CD14-positive monocyte (primary cell): Measurements from ENCODE around the gene PARK7. TPM values are rescaled to one million over a fixed set of nuclear protein-coding genes. Genes with fewer than 3 reads are reported as not detected.
A peak's percentile ranks its signal among the peaks of the same experiment; 100 is the strongest.

Experiments used
- DNase-seq, 3 donors: peaks; one replicate each; pipeline ENCODE4 v3.0.0-alpha.2; 2011 to 2022
- H2AFZ ChIP-seq: 2 replicates; pipeline ENCODE4 v1.6.0; 2012; ENCODE audit warnings: mild to moderate bottlenecking, low read depth, low read length, inconsistent platforms; ENCODE audit not compliant: insufficient read depth, poor library complexity, severe bottlenecking
- H3K27ac ChIP-seq, 2 donors: 1 replicate in 1 of 2; 2 replicates in 1 of 2; pipeline ENCODE4 v1.5.1; 2012 to 2013; ENCODE audit warnings: low read length in 2 of 2, control low read depth in 1 of 2, inconsistent platforms in 1 of 2, low read depth in 1 of 2, mild to moderate bottlenecking in 1 of 2
- H3K27me3 ChIP-seq, 2 donors: one replicate each; pipeline versions ENCODE4 v1.6.0 to v1.6.1; 2011 to 2013; ENCODE audit warnings: low read length in 2 of 2; ENCODE audit not compliant: control insufficient read depth in 2 of 2, insufficient read depth in 2 of 2
- H3K36me3 ChIP-seq, 2 donors: replicated peaks in 1 of 2; 1 replicate in 1 of 2; 2 replicates in 1 of 2; pipeline versions ENCODE4 v1.5.1 to v1.6.1; 2012 to 2013; ENCODE audit warnings: low read length in 2 of 2, control low read depth in 1 of 2, inconsistent platforms in 1 of 2, mild to moderate bottlenecking in 1 of 2; ENCODE audit not compliant: insufficient read depth in 2 of 2, control insufficient read depth in 1 of 2
- H3K4me1 ChIP-seq, 2 donors: 1 replicate in 1 of 2; 2 replicates in 1 of 2; pipeline versions ENCODE4 v1.5.1 to v1.6.1; 2012 to 2013; ENCODE audit warnings: low read length in 2 of 2, control low read depth in 1 of 2, inconsistent platforms in 1 of 2, mild to moderate bottlenecking in 1 of 2, moderate library complexity in 1 of 2; ENCODE audit not compliant: insufficient read depth in 2 of 2, control insufficient read depth in 1 of 2
- H3K4me2 ChIP-seq: replicated peaks from 2 replicates; pipeline ENCODE3; 2012; ENCODE audit warnings: low read length, moderate library complexity, mild to moderate bottlenecking; ENCODE audit not compliant: poor library complexity, severe bottlenecking; ENCODE audit errors: extremely low read depth
- H3K4me3 ChIP-seq, 3 experiments: fragments of 200-600 bp in 1 of 3; sonication (generic) in 1 of 3; replicated peaks in 1 of 3; 1 replicate in 2 of 3; 2 replicates in 1 of 3; pipeline ENCODE4 v1.5.1; 2011 to 2013; ENCODE audit warnings: low read length in 3 of 3, mild to moderate bottlenecking in 3 of 3, control low read depth in 2 of 3, low read depth in 2 of 3, inconsistent platforms in 1 of 3, moderate library complexity in 1 of 3
- H3K79me2 ChIP-seq: 2 replicates; pipeline ENCODE4 v1.6.0; 2012; ENCODE audit warnings: mild to moderate bottlenecking, control low read depth, inconsistent platforms, low read length, moderate library complexity; ENCODE audit not compliant: insufficient read depth
- H3K9ac ChIP-seq: 2 replicates; pipeline ENCODE4 v1.6.0; 2017; ENCODE audit warnings: low read length, mild to moderate bottlenecking; ENCODE audit not compliant: insufficient read depth, poor library complexity, severe bottlenecking
- H3K9me3 ChIP-seq, 2 donors: replicated peaks in 1 of 2; 1 replicate in 1 of 2; 2 replicates in 1 of 2; pipeline versions ENCODE4 v1.5.1 to v1.6.1; 2012 to 2013; ENCODE audit warnings: low read length in 2 of 2, control low read depth in 1 of 2; ENCODE audit not compliant: control insufficient read depth in 1 of 2, insufficient read depth in 1 of 2
- H4K20me1 ChIP-seq: 2 replicates; pipeline ENCODE4 v1.6.0; 2012; ENCODE audit warnings: mild to moderate bottlenecking, low read length, control low read depth, moderate library complexity; ENCODE audit not compliant: insufficient read depth
- H3K27ac Mint-ChIP-seq, 7 donors: one replicate each; pipeline ENCODE4 v1.8.0; 2020; ENCODE audit warnings: mild to moderate bottlenecking in 7 of 7, mixed read lengths in 7 of 7, moderate library complexity in 6 of 7, inconsistent platforms in 2 of 7
- H3K27me3 Mint-ChIP-seq, 3 donors: one replicate each; pipeline ENCODE4 v1.8.0; 2021 to 2022; ENCODE audit warnings: low read depth in 3 of 3, mild to moderate bottlenecking in 3 of 3, mixed read lengths in 3 of 3, moderate library complexity in 3 of 3, inconsistent platforms in 1 of 3
- H3K36me3 Mint-ChIP-seq, 2 donors: one replicate each; pipeline ENCODE4 v1.8.0; 2020; ENCODE audit warnings: mixed read lengths in 2 of 2, inconsistent platforms in 1 of 2, mild to moderate bottlenecking in 1 of 2
- H3K4me1 Mint-ChIP-seq: one replicate; pipeline ENCODE4 v1.8.0; 2020; ENCODE audit warnings: mild to moderate bottlenecking, mixed read lengths
- H3K4me3 Mint-ChIP-seq, 2 donors: one replicate each; pipeline ENCODE4 v1.8.0; 2020; ENCODE audit warnings: mild to moderate bottlenecking in 2 of 2, mixed read lengths in 2 of 2, moderate library complexity in 1 of 2
- H3K9me3 Mint-ChIP-seq, 7 donors: one replicate each; pipeline ENCODE4 v1.8.0; 2020 to 2022; ENCODE audit warnings: mixed read lengths in 7 of 7, mild to moderate bottlenecking in 6 of 7, moderate library complexity in 6 of 7, inconsistent platforms in 2 of 7
- WGBS: methylation state at CpG from one replicate; pipeline ENCODE4 v1.1.5; 2013; ENCODE audit warnings: missing lambda C conversion rate; ENCODE audit not compliant: insufficient coverage; 5-methylcytosine and 5-hydroxymethylcytosine counted together
- intact Hi-C, 2 donors: fragments of 100-400 bp; cut with micrococcal nuclease; formaldehyde crosslinking; loops; one replicate each; pipeline versions ENCODE4 v1.15.0 to v1.15.1; 2023
- polyA plus RNA-seq, 3 donors: library from polyadenylated mRNA; depleted of rRNA in 1 of 3; unstranded in 2 of 3; stranded (reverse) in 1 of 3; fragments of 300-500 nt in 2 of 3; fragments of >200 nt in 1 of 3; fragmentation: Illumina TruSeq in 2 of 3; gene quantifications; 1 replicate in 2 of 3; 2 replicates in 1 of 3; pipeline ENCODE4 v1.2.3, GENCODE V29; 2012 to 2021
- TF ChIP-seq, protein P1 (sequence below): fragments of 200-600 bp; IDR thresholded peaks from one replicate; pipeline ENCODE4 v1.8.0; 2022; ENCODE audit warnings: antibody characterized with exemption, mild to moderate bottlenecking

Gene PARK7
- polyA plus RNA-seq, 3 donors, result 116 to 391 (median 353) TPM

DNA sequence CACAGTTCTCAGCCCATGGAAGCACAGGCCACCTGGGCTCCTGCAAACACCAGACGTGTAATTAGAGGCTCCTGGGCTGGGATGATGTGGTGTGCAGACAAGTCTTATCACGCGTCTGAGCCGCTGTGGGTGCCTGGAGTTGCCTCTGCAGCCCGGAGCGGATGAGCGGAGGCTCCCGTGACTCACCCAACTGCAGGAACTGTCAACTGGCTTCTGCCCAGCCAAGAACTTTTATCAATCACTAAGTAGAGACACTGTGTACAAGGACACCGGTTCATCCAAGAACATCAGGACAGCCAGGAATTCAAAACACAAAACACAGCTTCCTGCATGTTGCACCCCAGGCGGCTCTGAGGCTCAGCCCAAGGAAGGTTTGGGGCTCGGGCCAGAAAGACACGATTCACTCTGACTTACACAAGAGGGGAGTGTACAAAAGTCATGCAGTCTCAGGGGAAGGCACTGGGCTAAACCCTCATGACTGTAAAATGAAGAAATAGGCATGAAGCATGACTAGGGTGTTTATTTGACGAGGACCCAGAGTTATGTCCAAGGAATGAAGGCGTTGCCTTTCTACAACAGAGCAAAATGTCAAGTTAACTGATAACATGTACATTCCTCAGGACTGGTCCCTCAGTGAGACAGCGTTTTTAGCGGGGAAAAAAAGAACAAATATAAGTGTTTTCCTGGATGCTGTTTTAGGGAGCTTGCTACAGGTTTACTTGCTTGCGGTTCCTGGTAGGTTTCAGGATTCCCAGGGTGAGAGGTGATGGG, 43.5 kb downstream of the PARK7 start:
- Histone ChIP-seq H3K4me1 (peaks cover 17 to 21% of the 10 kb centered on the region in 2 donors), H3K4me2 (peak overlapping the region; percentile 56), H3K9me3 (no peaks in the 10 kb centered on the region), H3K36me3 (no peaks in the 10 kb centered on the region), H4K20me1 (no peaks in the 10 kb centered on the region), H3K9ac (peak overlapping the region; percentile 22), H3K79me2 (no peaks in the 10 kb centered on the region), H2AFZ (peak overlapping the region; percentile 22), H3K27ac (peak overlapping the region; percentile 36 to 77), H3K27me3 (no peaks in the 10 kb centered on the region), H3K4me3 (no peak overlapping the region)
- WGBS, result 46% methylated on average over 11 of the region's 17 CpGs
- intact Hi-C loops, result no loop called here
- H3K4me1 Mint-ChIP-seq, result peaks cover 24% of the 10 kb centered on the region
- peaks cover 0 to 9% (median 0%) of the 10 kb centered on the region in 3 donors for H3K27me3 Mint-ChIP-seq
- H3K27ac Mint-ChIP-seq, result peak overlapping the region; percentile 50 to 91 (median 87)
- peak; percentile 65 to 77 (median 66) for DNase-seq
- peaks cover 6 to 7% of the 10 kb centered on the region in 2 donors for H3K36me3 Mint-ChIP-seq
- no peaks in the 10 kb centered on the region for H3K9me3 Mint-ChIP-seq
- TF ChIP-seq, protein P1, sequence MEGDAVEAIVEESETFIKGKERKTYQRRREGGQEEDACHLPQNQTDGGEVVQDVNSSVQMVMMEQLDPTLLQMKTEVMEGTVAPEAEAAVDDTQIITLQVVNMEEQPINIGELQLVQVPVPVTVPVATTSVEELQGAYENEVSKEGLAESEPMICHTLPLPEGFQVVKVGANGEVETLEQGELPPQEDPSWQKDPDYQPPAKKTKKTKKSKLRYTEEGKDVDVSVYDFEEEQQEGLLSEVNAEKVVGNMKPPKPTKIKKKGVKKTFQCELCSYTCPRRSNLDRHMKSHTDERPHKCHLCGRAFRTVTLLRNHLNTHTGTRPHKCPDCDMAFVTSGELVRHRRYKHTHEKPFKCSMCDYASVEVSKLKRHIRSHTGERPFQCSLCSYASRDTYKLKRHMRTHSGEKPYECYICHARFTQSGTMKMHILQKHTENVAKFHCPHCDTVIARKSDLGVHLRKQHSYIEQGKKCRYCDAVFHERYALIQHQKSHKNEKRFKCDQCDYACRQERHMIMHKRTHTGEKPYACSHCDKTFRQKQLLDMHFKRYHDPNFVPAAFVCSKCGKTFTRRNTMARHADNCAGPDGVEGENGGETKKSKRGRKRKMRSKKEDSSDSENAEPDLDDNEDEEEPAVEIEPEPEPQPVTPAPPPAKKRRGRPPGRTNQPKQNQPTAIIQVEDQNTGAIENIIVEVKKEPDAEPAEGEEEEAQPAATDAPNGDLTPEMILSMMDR, result no peak
- H3K4me3 Mint-ChIP-seq, result peak overlapping the region; percentile 1 to 61

DNA sequence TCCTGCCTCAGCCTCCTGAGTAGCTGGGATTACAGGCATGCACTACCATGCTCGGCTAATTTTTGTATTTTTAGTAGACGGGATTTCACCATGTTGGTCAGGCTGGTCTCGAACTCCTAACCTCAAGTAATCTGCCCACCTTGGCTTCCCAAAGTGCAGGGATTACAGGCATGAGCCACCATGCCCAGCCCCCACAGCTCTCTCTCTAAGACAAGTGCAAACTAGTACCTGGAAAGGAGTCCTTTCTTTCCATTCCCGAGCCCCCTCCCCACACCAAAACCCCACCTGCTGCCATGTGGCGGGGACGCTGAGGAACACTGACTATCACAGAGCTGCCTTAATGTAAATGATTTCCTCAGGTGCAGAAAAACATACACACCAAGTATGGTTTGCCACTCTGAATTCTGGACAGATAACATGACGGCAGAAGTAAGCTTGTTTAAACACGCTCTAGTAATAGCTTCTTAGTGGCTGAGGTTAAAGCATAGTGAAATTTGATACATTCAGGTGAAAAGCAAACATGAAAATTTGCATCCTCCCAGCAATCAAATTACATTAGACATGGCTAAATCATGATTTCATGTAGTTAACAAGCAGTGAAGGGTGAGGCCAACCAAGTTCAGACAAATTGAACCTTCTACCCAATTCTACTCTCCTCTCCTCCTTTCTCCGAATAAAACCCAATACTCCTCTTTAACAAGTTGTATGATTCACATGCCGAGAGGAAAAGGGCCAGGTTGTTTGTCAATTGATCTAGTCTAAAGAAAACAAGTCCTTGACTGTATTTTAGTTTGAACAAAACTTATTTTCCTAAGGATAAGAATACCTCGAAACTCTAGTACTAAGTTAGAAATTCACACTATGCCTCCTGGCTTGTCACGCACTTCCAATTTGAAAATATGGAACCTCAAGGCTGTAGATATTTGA, 44.8 kb downstream of the PARK7 start:
- H3K36me3 ChIP-seq, result no peaks in the 10 kb centered on the region
- 92% methylated on average over 3 of the region's 12 CpGs for WGBS
- H3K27me3 ChIP-seq, result no peaks in the 10 kb centered on the region
- no peaks in the 10 kb centered on the region for H3K9me3 Mint-ChIP-seq
- peaks cover 24% of the 10 kb centered on the region for H3K4me1 Mint-ChIP-seq
- no peaks in the 10 kb centered on the region for H3K79me2 ChIP-seq
- DNase-seq, result no peak
- no peaks in the 10 kb centered on the region for H3K9me3 ChIP-seq
- intact Hi-C loops, result no loop called here
- no peak overlapping the region for H3K9ac ChIP-seq
- H2AFZ ChIP-seq, result no peak overlapping the region
- H3K27ac Mint-ChIP-seq, result peak overlapping the region in 6 of 7 donors; percentile 13 to 88 (median 74)
- no peak overlapping the region for H3K4me2 ChIP-seq
- peaks cover 0 to 9% (median 0%) of the 10 kb centered on the region in 3 donors for H3K27me3 Mint-ChIP-seq
- H3K4me1 ChIP-seq, result peaks cover 17 to 21% of the 10 kb centered on the region in 2 donors
- no peak overlapping the region for H3K27ac ChIP-seq
- H3K4me3 Mint-ChIP-seq, result no peak overlapping the region
- peaks cover 3 to 7% of the 10 kb centered on the region in 2 donors for H3K36me3 Mint-ChIP-seq
- H4K20me1 ChIP-seq, result no peaks in the 10 kb centered on the region
- H3K4me3 ChIP-seq, result no peak overlapping the region
- TF ChIP-seq, protein P1, result no peak
